GM18868 (cell line): ENCODE data around the gene SMIM3.
A peak's percentile ranks its signal among the peaks of the same experiment; 100 is the strongest.

Experiments
- ATAC-seq: cut with Tn5 transposase; IDR thresholded peaks from one replicate; pipeline ENCODE4 v1.9.1; 2021; ENCODE audit warnings: mild to moderate bottlenecking, moderate library complexity; ENCODE audit not compliant: unreplicated experiment

The SMIM3 gene

GRCh38 chr5:150765011-150765798, 13.4 kb upstream of the SMIM3 start:
- no peak for ATAC-seq

DNA sequence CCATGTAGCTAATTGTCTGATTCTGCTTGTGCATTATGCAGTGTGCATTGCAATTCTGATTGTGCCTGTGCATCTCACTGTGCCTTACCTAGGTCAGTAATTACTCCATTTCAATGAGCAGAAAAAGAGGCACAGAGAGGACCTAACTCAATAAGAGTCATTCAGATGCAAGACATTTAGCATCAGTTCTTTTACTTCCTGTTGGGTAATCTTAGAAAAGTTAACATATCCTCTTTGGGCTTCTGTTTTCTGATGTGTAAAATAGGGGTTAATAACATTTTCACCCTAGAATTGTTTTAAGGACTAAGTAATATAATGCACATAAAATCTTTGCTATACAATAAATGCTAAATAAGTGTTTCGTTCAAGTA, 12.8 kb upstream of the SMIM3 start:
- no peak for ATAC-seq

GRCh38 chr5:150766251-150766650, 12.3 kb upstream of the SMIM3 start:
- no peak for ATAC-seq

DNA sequence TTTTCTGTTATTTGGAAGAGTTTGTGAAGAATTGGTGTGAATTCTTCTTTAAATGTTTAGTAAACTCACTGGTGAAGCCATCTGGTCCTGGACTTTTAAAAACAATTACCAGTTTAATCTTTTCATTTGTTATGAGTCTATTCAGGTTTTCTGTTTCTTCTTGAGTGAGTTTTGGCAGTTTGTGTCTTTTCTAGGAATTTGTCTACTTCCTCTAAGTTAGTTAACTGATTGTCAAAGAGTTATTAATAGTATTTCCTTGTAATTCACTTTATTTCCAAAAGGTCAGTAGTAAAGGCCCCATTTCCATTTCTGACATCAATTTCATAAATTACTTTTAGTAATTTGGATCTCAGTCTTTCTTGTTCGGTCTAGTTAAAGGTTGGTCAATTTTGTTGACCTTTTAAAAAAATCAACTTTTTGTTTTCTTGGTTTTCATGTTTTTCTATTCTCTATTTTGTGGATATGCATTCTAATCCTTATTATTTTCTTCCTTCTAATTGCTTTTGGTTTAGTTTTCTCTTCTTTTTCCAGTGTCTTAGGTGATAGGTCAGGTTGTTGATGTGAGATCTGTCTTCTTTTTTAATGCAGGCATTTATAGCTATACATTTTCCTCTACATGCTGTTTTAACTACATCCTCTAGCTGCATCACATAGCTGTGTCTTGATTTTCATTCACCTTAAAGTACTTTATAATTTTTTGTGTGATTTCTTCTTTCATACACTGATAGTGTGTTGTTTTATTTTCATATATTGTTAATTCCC, 7.3 kb upstream of the SMIM3 start:
- no peak for ATAC-seq

DNA sequence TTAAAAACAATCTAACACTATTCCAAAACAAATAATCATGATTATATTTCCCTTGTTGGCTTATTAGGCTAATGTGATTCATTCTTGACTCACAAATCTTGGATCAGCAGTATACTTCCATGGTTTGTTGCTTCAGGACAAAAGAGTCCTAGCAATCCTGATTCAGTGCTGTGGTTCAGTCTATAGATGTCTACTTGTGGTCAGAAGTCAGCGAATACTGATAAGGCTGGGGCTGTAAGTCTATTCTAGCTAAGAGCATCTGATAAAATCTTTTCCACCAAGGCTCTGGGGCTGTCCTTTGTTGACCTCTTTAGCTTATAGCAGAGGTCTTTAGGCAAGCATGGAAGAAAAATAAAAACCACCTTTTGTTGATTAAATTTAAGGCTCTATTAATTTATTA, 4.4 kb upstream of the SMIM3 start:
- ATAC-seq, result no peak

DNA sequence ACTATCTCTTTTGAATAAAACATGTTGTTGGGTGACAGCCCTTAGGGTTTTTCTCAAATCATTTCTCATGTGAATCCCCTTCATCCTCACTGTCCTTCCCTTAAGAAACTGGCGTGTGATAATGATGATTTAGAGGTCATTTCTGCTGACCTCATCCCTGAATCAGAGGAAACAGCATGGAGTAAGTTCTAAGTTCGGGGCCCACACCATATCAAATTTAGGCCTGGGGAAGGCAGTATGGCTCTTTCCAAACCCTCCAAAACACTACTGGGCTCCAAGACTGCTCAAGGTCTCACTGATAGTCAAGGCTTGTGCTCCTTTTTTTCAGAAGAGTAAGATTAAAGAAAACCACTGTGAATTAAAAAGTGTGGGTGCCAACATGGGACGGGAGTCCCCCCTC, 872 bp upstream of the SMIM3 start:
- no peak for ATAC-seq

GRCh38 chr5:150778088-150778516, 455 bp upstream of the SMIM3 start:
- ATAC-seq, result no peak

- ATAC-seq, result peak; percentile 1
Observed at GRCh38 chr5:150779397-150780186, 1.0 kb downstream of the SMIM3 start.

- peak; percentile 57 for ATAC-seq
Observed at GRCh38 chr5:150780187-150780692, 1.7 kb downstream of the SMIM3 start.

GRCh38 chr5:150780816-150781221, 2.3 kb downstream of the SMIM3 start:
- no peak for ATAC-seq

- no peak for ATAC-seq
Observed at GRCh38 chr5:150781706-150782614, 3.4 kb downstream of the SMIM3 start.

GRCh38 chr5:150782850-150783249, 4.3 kb downstream of the SMIM3 start:
- no peak for ATAC-seq

DNA sequence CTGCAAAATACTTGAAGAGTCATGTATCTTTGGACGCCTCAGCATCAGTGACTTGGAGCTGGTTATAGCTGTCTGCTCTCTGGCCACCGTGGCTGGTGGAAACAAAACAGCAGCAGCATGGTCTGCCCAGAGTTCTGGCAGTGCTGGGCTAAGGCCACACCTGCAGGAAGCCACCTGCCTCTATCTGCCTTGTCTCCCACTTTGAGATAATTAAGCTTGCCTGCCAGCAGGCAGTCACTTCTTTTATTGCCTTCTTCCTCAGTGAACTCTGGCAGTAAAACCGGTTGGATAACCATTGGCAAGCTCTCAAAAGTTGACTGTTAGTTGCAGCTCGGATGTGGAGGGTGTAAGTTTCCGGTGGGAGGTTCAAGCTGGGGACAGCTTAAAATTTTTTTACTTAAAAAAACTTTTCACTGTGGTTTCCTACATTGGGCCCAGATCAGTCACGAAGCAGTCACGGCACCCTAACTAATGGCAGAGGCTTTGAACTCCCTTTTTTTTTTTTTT, 4.9 kb downstream of the SMIM3 start:
- ATAC-seq, result peak; percentile 47

DNA sequence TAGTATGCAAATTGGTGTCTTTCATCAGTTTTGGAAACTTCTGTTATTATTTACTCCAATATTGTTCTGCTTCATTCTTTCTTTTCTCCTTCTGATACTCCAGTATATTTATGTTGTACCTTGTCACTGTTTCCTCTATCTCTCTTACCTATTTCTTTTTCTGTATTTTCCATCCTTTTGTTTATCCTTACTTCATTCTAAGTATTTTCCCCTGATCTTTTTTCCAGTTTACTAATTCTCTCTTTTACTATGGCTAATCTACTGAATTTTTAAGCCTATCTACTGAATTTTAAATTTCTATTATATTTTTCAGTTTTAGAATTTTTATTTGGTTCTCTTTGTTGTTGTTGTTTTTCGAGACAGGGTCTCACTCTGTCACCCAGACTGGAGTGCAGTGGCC, 7.4 kb downstream of the SMIM3 start:
- ATAC-seq, result no peak

GRCh38 chr5:150786876-150787275, 8.3 kb downstream of the SMIM3 start:
- ATAC-seq, result no peak

- ATAC-seq, result no peak
Observed at GRCh38 chr5:150787656-150788055, 9.1 kb downstream of the SMIM3 start.

DNA sequence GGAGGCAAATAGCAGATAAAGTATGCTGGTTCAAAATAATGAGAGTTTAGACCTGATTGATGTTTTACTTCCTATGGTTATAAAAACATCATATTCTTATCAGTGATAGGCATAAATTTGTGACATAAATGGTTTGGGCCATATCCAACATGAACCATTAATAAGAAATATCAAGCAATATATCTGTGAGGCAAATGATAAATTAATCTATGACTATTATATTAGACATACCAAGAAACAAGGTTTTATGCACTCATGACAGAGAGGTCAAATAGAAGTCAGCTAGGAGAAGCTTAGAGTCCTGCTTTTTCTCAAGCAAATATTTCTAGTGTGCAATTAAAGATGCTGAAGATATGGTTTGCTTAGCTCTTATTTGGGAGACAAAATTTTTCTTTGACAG, 10.4 kb downstream of the SMIM3 start:
- ATAC-seq, result no peak

DNA sequence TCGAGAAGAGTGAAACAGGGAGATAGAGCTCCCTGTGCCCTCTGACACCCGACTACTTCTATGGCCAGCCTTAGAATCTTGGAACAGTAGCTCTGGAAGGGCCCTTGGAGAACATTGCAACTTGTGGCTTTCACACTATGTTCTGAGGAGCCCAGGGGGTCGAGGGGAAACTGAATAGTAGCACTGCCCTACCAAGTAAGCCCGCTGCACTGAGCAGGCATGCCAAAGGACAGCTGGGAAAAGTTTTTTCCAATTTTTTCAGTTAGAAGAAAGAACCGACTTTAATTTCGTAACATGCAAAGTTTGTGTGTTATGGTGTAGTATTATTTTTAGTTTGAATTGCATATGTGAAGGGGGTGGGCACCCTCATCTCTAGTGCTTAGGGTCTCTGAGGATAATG, 10.9 kb downstream of the SMIM3 start:
- ATAC-seq, result no peak

DNA sequence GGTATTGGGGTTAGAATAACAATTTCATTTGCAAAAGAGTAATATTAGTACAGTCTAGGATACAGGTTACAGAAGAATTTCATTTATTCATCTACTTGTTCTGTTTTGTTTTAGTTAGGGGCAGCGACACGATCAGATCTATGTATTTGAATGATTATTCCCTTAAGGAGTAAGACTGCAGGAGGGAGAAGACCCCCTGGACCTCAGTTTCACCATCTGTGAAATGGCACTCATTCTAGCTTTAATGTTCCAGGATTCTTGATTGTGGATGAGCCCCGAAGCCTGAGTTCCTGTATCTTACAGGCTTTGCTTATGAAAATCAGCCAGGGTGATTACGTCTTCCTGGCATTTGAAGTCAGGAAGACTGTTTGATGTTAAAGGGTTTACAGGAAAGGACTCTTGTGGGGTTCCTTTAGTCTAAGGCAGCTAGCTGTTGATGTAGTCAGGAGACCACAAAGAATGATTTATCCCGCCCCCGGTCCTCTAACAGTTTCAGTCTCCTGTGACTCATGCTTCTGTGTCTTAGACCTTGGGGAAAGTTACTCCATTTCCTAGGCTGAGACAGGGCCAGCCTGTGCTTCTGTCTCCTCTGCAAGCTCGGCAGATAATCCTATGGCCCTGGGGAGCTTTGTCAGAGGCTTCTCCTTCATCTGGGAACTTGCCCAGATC, 11.5 kb downstream of the SMIM3 start:
- peak; percentile 99 for ATAC-seq

- ATAC-seq, result no peak
Observed at GRCh38 chr5:150791536-150791935, 13.0 kb downstream of the SMIM3 start.
